MCF 10A (cell line): ENCODE results near the gene HRG. TPM values are rescaled to one million over a fixed set of nuclear protein-coding genes. Genes with fewer than 3 reads are reported as not detected.

ENCODE experiments used
- BruUV-seq: library from RNA; stranded (reverse); fragments of 400-500 nt; replicated peaks from 2 replicates; lab custom pipeline; 2021; lab: Mats Ljungman, UMichigan
- CTCF ChIA-PET: fragments of 300-600 bp; sonication (Branson Sonifier 250); formaldehyde crosslinking; extraction: SDS; loops from one replicate; lab custom pipeline; 2021; ENCODE audit warnings: antibody characterized with exemption, inconsistent platforms; lab: Yijun Ruan, JAX
- POLR2A ChIA-PET: fragments of 300-600, 350-650 bp; sonication (Branson Sonifier 250); formaldehyde crosslinking; extraction: SDS; loops from one replicate; lab custom pipeline; 2020; ENCODE audit warnings: antibody characterized with exemption, inconsistent platforms; lab: Yijun Ruan, JAX
- DNase-seq: peaks from one replicate; pipeline ENCODE4 v3.0.0-alpha.2; 2018; ENCODE audit not compliant: unreplicated experiment
- H3K27ac Mint-ChIP-seq: one replicate; pipeline ENCODE4 v1.8.0; 2022; ENCODE audit warnings: mild to moderate bottlenecking, low read depth, mixed read lengths; ENCODE audit not compliant: unreplicated experiment
- H3K27me3 Mint-ChIP-seq: one replicate; pipeline ENCODE4 v1.8.0; 2022; ENCODE audit warnings: mixed read lengths; ENCODE audit not compliant: insufficient read depth, unreplicated experiment
- H3K36me3 Mint-ChIP-seq: one replicate; pipeline ENCODE4 v1.8.0; 2022; ENCODE audit warnings: mild to moderate bottlenecking, moderate library complexity, mixed read lengths; ENCODE audit not compliant: insufficient read depth, unreplicated experiment
- H3K4me1 Mint-ChIP-seq: one replicate; pipeline ENCODE4 v1.8.0; 2022; ENCODE audit warnings: mixed read lengths; ENCODE audit not compliant: insufficient read depth, unreplicated experiment
- H3K4me3 Mint-ChIP-seq: one replicate; pipeline ENCODE4 v1.8.0; 2022; ENCODE audit warnings: mild to moderate bottlenecking, moderate library complexity, mixed read lengths; ENCODE audit not compliant: unreplicated experiment
- H3K9me3 Mint-ChIP-seq: one replicate; pipeline ENCODE4 v1.8.0; 2022; ENCODE audit warnings: mixed read lengths; ENCODE audit not compliant: unreplicated experiment
- CTCF ChIP-seq: fragments of 200-600 bp; IDR thresholded peaks from one replicate; pipeline ENCODE4 v1.8.0; 2022; ENCODE audit warnings: antibody characterized with exemption, mild to moderate bottlenecking; ENCODE audit not compliant: unreplicated experiment
- intact Hi-C: fragments of 100-400 bp; cut with micrococcal nuclease; formaldehyde crosslinking; loops from 2 replicates; pipeline ENCODE4 v1.14.1; 2022
- total RNA-seq: library from RNA; stranded (reverse); gene quantifications from 2 replicates; pipeline ENCODE4 v1.2.3, GENCODE V29; 2022

HRG gene
- total RNA-seq, 1 experiment from 2014 or later = 0.16 TPM

DNA sequence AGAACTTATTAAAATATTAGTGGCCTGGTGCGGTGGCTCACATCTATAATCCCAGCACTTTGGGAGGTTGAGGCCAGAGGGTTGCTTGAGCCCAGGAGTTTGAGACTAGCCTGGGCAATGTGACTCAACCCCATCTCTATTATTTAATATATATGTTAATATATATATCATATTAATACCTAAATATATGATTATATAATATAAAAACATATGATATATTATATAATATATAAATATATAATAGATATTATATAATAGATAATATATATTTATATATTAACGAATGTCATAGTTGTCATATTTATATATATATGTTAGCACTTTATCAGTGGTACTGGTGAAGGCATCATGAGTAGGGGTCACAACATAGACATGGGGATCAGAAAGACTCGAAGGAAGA, 5.2 kb downstream of the HRG start:
- Mint-ChIP-seq H3K36me3 (no peaks in the 10 kb centered on the region), H3K4me3 (no peak overlapping the region), H3K4me1 (peaks cover 8% of the 10 kb centered on the region), H3K27me3 (no peaks in the 10 kb centered on the region), H3K27ac (no peak overlapping the region), H3K9me3 (no peaks in the 10 kb centered on the region)
- TF ChIP-seq CTCF = no peak
- BruUV-seq = no TSS peak
- POLR2A ChIA-PET = no interaction called here
- no peak for DNase-seq
- intact Hi-C loops = no loop called here
- CTCF ChIA-PET = interaction anchor here (0.6 kb wide), 2 partner anchors 54 to 56 kb away, joined by 3 to 4 read pairs; no protein-coding TSS in a partner anchor

DNA sequence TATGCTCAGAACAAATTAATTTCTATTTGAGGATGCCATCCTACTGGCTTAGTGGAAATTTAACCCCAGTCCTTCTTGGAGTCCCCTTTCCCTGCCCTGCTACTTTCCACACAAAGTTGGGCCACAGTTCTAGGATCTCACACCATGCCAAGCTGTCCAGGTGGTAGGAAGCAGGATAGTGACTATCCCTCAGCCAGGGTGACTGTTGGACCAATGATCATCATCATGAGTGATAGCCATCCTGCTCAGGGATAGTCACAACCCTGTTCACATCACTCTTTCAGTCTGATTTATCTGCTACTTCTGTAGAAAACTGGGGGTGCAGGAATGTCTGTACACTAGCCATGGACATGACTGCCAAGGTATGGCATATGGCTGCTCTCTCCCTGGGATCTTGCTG, 12.8 kb downstream of the HRG start:
- ChIA-PET CTCF (no interaction called here), POLR2A (interaction anchor here (1.1 kb wide), 1 partner anchor 143 kb away, joined by 3 read pairs; no protein-coding TSS in a partner anchor)
- no peaks in the 10 kb centered on the region for H3K9me3 Mint-ChIP-seq
- no peak for DNase-seq
- no peaks in the 10 kb centered on the region for H3K4me1 Mint-ChIP-seq
- H3K27ac Mint-ChIP-seq = no peak overlapping the region
- no TSS peak for BruUV-seq
- no peak for TF ChIP-seq CTCF
- H3K27me3 Mint-ChIP-seq = no peaks in the 10 kb centered on the region
- intact Hi-C loops = no loop called here
- H3K4me3 Mint-ChIP-seq = no peak overlapping the region
- H3K36me3 Mint-ChIP-seq = no peaks in the 10 kb centered on the region

DNA sequence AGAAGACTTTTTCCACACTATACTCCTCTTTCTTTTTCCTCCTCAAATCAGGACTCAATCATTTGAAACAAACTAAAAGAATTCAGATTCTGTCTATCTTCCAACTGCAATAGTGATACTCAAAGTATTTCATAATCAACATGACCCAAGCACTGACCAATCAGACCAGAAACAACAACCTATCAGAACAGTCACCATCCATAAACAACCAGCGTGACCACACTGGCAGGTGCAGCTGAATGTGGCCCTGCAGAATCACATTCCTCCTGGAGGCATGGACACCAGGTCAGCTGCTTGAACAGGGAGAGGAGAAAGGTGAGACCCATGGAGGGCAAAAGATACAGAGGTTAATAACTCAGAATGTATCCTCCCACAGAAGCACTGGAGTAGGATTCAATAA, 13.3 kb downstream of the HRG start:
- Mint-ChIP-seq H3K36me3 (no peaks in the 10 kb centered on the region), H3K27ac (no peak overlapping the region), H3K27me3 (no peaks in the 10 kb centered on the region), H3K4me1 (no peaks in the 10 kb centered on the region), H3K9me3 (no peaks in the 10 kb centered on the region), H3K4me3 (no peak overlapping the region)
- no peak for DNase-seq
- ChIA-PET CTCF (no interaction called here), POLR2A (interaction anchor here (1.1 kb wide), 1 partner anchor 142 kb away, joined by 3 read pairs; no protein-coding TSS in a partner anchor)
- TF ChIP-seq CTCF = no peak
- no TSS peak for BruUV-seq
- intact Hi-C loops = no loop called here

GRCh38 chr3:186680869-186681268, 15.1 kb downstream of the HRG start:
- intact Hi-C loops = no loop called here
- H3K27ac Mint-ChIP-seq = no peak overlapping the region
- ChIA-PET CTCF (no interaction called here), POLR2A (no interaction called here)
- H3K4me3 Mint-ChIP-seq = no peak overlapping the region
- H3K27me3 Mint-ChIP-seq = no peaks in the 10 kb centered on the region
- H3K36me3 Mint-ChIP-seq = no peaks in the 10 kb centered on the region
- TF ChIP-seq CTCF = no peak
- H3K9me3 Mint-ChIP-seq = peaks cover 1% of the 10 kb centered on the region
- DNase-seq = peak; percentile 20
- no peaks in the 10 kb centered on the region for H3K4me1 Mint-ChIP-seq
- no TSS peak for BruUV-seq
